Astrocyte of the spinal cord (primary cell): Measurements from ENCODE around the gene SP100.
"Not testable (repeated sequence)": the region's sequence is repeated elsewhere in the genome, so short reads cannot be mapped to it uniquely, and the experiment has no call there.

ENCODE experiments used
- DNase-seq: peaks from one replicate; pipeline ENCODE4 v3.0.0; 2011; ENCODE audit warnings: low read depth, low spot score
- H3K4me3 ChIP-seq: 2 replicates; pipeline ENCODE4 v1.5.1; 2011; ENCODE audit warnings: low read depth, mild to moderate bottlenecking, low read length, moderate library complexity
- CTCF ChIP-seq: IDR thresholded peaks from 2 replicates; pipeline ENCODE4 v1.5.1; 2012; ENCODE audit warnings: low read depth, mild to moderate bottlenecking, low read length, inconsistent platforms
- in situ Hi-C: cut with HindIII; loops from 2 replicates; pipeline ENCODE4 v1.10.0; 2017; ENCODE audit warnings: low sequenced_read_pairs

SP100 gene

DNA sequence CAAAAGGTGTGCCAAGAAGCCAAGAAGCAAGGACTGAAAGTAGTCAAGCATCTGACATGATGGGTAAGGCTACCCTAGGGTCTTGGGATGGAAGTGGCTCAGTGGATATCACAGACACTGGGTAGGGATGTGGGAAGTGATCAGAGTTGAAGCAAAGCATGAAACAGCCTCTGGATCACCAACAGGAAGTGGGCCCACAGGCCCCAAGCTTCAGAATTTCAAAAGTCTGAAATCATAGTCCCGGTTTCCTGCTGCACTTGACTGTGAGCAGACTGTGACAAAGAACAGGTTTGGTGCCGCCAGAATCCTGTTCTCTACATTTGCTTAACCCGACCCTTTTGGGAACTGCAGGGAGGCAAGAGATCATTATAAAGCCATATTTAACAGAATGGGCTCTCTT is 57.4 kb downstream of the SP100 start:
- TF ChIP-seq CTCF = no peak
- no peak overlapping the region for H3K4me3 ChIP-seq
- no peak for DNase-seq
- in situ Hi-C loops = no loop called here

GRCh38 chr2:230475143-230475542 is 59.1 kb downstream of the SP100 start:
- in situ Hi-C loops = no loop called here
- no peak overlapping the region for H3K4me3 ChIP-seq
- no peak for TF ChIP-seq CTCF
- no peak for DNase-seq

DNA sequence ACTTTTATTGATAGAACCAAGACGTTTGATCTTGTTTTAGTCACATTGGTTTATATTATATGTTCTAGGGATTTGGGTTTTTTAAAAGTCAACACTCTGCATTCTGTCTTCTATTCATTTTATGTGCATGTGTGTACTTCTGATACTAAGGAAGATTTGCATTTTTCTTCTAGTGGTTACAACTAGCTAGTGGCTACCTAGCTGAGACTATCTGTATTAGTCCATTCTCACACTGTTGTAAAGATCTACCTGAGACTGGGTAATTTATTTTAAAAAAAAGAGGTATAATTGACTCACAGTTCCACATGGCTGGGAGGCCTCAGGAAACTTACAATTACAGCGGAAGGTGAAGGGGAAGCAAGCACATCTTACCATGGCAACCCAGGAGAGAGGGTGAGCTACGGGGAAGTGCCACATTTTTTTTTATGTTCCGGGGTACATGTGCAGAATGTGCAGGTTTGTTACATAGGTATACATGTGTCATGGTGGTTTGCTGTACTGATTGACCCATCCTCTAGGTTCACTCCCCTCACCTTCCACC is 69.9 kb downstream of the SP100 start:
- in situ Hi-C loops = no loop called here
- H3K4me3 ChIP-seq = no peak overlapping the region
- DNase-seq = no peak
- TF ChIP-seq CTCF = no peak

GRCh38 chr2:230491219-230491618 is 75.2 kb downstream of the SP100 start:
- H3K4me3 ChIP-seq, DNase-seq, in situ Hi-C loops: not testable (repeated sequence)

DNA sequence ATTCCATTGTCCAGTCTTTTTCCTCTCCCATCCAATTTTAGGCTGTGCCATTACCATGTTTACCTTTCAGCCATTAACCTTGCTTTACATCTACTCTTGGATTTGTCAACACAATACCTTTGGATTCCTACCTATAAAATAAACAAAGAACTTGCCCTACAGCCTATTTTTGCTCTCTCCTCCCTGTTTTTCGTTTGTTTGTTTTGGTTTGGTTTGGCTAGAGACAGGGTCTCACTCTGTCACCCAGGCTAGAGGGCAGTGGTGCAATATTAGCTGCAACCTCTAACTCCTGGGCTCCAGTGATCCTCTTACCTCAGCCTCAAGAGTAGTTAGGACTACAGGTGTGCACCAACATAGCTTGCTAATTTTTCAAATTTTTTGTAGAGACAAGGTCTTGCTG is 76.1 kb downstream of the SP100 start:
- H3K4me3 ChIP-seq = no peak overlapping the region
- DNase-seq = no peak
- in situ Hi-C loops = no loop called here
- TF ChIP-seq CTCF = no peak

- in situ Hi-C loops = no loop called here
- TF ChIP-seq CTCF = no peak
- DNase-seq = no peak
- H3K4me3 ChIP-seq = no peak overlapping the region
Observed at GRCh38 chr2:230494980-230495379, 79.0 kb downstream of the SP100 start.

DNA sequence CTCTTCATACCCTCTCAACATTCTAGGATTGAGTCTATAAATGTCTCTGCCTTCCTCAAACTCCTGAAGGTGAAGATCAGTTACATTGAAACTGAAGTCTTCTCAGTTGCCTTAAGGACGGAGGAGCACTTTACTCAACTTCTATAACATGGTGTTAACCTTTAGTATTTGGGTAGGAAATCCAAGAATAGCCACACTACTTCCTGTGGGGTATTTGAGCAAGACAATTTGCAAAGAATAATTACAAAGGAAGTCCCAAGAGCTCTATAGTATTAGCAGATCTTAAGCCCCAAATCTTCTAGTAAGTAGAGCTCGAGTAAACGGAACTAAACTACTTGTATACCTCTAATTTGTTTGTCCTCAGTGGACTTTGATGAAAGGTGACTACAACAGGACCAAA is 80.9 kb downstream of the SP100 start:
- no peak overlapping the region for H3K4me3 ChIP-seq
- DNase-seq = no peak
- no peak for TF ChIP-seq CTCF
- in situ Hi-C loops = no loop called here
